ENCODE results near the gene PWWP2B.

- TF ChIP-seq, protein P1, sequence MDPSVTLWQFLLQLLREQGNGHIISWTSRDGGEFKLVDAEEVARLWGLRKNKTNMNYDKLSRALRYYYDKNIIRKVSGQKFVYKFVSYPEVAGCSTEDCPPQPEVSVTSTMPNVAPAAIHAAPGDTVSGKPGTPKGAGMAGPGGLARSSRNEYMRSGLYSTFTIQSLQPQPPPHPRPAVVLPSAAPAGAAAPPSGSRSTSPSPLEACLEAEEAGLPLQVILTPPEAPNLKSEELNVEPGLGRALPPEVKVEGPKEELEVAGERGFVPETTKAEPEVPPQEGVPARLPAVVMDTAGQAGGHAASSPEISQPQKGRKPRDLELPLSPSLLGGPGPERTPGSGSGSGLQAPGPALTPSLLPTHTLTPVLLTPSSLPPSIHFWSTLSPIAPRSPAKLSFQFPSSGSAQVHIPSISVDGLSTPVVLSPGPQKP (IDR thresholded peaks at IDR 0.05; ENCODE audit: low read depth, low read length), result no peak
- TF ChIP-seq, protein P2, sequence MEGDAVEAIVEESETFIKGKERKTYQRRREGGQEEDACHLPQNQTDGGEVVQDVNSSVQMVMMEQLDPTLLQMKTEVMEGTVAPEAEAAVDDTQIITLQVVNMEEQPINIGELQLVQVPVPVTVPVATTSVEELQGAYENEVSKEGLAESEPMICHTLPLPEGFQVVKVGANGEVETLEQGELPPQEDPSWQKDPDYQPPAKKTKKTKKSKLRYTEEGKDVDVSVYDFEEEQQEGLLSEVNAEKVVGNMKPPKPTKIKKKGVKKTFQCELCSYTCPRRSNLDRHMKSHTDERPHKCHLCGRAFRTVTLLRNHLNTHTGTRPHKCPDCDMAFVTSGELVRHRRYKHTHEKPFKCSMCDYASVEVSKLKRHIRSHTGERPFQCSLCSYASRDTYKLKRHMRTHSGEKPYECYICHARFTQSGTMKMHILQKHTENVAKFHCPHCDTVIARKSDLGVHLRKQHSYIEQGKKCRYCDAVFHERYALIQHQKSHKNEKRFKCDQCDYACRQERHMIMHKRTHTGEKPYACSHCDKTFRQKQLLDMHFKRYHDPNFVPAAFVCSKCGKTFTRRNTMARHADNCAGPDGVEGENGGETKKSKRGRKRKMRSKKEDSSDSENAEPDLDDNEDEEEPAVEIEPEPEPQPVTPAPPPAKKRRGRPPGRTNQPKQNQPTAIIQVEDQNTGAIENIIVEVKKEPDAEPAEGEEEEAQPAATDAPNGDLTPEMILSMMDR (IDR thresholded peaks at IDR 0.05), result no peak
- TF ChIP-seq MAFK (IDR thresholded peaks at IDR 0.05; ENCODE audit: partially characterized antibody) (no peak), POLR2A (IDR thresholded peaks at IDR 0.05; ENCODE audit: low read length) (no peak), USF2 (IDR thresholded peaks at IDR 0.05) (no peak), BCL3 (IDR thresholded peaks at IDR 0.05) (no peak), NR3C1 (IDR thresholded peaks at IDR 0.05) (no peak), RFX5 (IDR thresholded peaks at IDR 0.05) (no peak), PBX3 (IDR thresholded peaks at IDR 0.05) (no peak), EHMT2 (IDR thresholded peaks at IDR 0.05; ENCODE audit: low read depth) (no peak)
- TF ChIP-seq, protein P3, sequence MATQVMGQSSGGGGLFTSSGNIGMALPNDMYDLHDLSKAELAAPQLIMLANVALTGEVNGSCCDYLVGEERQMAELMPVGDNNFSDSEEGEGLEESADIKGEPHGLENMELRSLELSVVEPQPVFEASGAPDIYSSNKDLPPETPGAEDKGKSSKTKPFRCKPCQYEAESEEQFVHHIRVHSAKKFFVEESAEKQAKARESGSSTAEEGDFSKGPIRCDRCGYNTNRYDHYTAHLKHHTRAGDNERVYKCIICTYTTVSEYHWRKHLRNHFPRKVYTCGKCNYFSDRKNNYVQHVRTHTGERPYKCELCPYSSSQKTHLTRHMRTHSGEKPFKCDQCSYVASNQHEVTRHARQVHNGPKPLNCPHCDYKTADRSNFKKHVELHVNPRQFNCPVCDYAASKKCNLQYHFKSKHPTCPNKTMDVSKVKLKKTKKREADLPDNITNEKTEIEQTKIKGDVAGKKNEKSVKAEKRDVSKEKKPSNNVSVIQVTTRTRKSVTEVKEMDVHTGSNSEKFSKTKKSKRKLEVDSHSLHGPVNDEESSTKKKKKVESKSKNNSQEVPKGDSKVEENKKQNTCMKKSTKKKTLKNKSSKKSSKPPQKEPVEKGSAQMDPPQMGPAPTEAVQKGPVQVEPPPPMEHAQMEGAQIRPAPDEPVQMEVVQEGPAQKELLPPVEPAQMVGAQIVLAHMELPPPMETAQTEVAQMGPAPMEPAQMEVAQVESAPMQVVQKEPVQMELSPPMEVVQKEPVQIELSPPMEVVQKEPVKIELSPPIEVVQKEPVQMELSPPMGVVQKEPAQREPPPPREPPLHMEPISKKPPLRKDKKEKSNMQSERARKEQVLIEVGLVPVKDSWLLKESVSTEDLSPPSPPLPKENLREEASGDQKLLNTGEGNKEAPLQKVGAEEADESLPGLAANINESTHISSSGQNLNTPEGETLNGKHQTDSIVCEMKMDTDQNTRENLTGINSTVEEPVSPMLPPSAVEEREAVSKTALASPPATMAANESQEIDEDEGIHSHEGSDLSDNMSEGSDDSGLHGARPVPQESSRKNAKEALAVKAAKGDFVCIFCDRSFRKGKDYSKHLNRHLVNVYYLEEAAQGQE (IDR thresholded peaks at IDR 0.05), result no peak
Observed at GRCh38 chr10:132375795-132376297, 21.2 kb upstream of the PWWP2B start.
